Measurements from ENCODE around the gene SIX6.

Gene SIX6

GRCh38 chr14:60506985-60507829, 1.7 kb upstream of the SIX6 start:
- POLR2A ChIA-PET: no interaction called here
- DNase-seq (ENCODE audit: extremely low spot score): no peak
- TF ChIP-seq CTCF (IDR thresholded peaks at IDR 0.05; ENCODE audit: control extremely low read depth, extremely low read depth, low read depth, missing control alignments): no peak
- CTCF ChIA-PET: interaction anchor here (1.6 kb wide), 1 partner anchor 12 kb away, joined by 3 read pairs; no protein-coding TSS in a partner anchor

DNA sequence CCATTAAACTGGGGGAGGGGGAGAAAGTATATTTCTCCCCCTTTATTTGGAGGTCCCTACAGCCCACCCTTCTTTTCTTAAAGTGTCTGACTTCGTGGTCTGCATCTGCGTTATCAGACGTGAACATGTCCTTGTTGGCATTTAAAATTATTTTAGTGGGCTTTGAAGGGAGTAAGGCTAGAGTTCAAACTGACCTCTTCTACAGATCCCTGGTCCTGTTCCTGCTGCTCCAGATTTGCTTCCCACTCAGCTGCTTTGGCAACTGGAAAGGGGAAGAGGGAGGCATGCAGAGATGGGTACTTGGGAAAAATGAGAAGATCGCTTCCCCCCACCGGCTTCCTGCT, 611 bp upstream of the SIX6 start:
- ChIA-PET POLR2A (no interaction called here), CTCF (no interaction called here)
- DNase-seq (ENCODE audit: extremely low spot score): peak; percentile 10
- TF ChIP-seq CTCF (IDR thresholded peaks at IDR 0.05; ENCODE audit: control extremely low read depth, extremely low read depth, low read depth, missing control alignments): no peak

DNA sequence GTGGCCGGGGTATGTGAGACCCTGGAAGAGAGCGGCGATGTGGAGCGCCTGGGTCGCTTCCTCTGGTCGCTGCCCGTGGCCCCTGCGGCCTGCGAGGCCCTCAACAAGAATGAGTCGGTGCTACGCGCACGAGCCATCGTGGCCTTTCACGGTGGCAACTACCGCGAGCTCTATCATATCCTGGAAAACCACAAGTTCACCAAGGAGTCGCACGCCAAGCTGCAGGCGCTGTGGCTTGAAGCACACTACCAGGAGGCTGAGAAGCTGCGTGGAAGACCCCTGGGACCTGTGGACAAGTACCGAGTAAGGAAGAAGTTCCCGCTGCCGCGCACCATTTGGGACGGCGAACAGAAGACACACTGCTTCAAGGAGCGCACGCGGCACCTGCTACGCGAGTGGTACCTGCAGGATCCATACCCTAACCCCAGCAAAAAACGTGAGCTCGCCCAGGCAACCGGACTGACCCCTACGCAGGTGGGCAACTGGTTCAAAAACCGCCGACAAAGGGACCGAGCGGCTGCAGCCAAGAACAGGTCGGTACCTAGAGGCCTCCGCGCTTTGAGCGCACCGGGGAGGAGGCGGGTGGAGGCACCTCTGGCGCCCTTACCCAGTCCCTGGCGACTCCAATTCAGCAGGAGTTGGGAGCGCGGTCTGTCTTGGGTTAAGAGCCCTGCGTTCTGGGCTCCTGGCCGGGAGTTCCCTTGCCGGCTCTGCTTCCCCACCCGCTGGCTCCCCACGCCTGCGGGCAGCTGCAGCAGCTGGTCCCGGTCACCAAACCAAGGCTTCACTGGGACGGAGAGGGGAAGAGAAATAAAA, 700 bp downstream of the SIX6 start:
- POLR2A ChIA-PET: no interaction called here

DNA sequence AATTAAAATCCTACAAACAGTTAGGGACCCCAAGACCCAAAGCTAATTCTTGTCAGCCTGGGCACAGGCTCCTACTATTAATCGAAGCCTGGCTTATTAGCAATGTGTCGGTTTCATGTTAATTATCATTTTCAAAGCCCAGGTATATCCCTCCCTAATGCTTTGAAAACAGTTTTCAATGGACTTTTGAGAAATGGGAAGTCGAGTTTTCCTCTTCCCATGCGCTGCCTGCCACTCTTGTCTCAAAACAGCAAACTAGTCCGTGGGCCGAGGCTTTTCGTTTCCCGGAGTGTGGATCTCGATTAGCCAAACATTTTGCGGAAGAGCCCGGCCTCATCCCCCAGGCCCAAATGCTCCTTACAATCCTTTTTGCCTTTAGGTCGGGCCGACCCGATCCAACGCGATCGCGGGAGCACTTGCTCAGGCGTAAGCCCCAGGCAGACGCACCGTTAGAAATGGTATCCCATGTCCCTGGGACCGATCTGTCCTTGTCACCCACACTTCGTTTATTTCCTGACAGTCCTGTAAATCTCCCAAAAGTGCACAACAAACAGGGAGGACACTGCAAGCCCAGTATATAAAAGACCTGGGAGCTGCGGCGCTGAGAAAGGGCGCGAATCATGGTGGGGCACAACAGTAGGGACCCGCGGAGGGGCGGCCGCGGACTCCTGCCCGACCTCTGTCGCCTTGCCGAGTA, 1.5 kb downstream of the SIX6 start:
- ChIA-PET POLR2A (no interaction called here), CTCF (no interaction called here)
- no peak for DNase-seq (ENCODE audit: extremely low spot score)
- TF ChIP-seq CTCF (IDR thresholded peaks at IDR 0.05; ENCODE audit: control extremely low read depth, extremely low read depth, low read depth, missing control alignments): no peak

More for the DNA sequence above, 700 bp downstream of the SIX6 start:
- CTCF ChIA-PET: no interaction called here
- DNase-seq (ENCODE audit: extremely low spot score): peak; percentile 15
- TF ChIP-seq CTCF (IDR thresholded peaks at IDR 0.05; ENCODE audit: control extremely low read depth, extremely low read depth, low read depth, missing control alignments): no peak

- CTCF ChIA-PET: no interaction called here
Observed at GRCh38 chr14:60510951-60511599, 2.1 kb downstream of the SIX6 start.

More at GRCh38 chr14:60510951-60511599, 2.1 kb downstream of the SIX6 start:
- POLR2A ChIA-PET: no interaction called here
- TF ChIP-seq CTCF (IDR thresholded peaks at IDR 0.05; ENCODE audit: control extremely low read depth, extremely low read depth, low read depth, missing control alignments): no peak
- DNase-seq (ENCODE audit: extremely low spot score): no peak
